Activated gamma-delta T cell treated with Interleukin-2 at 50 U/mL for 16 hours (primary cell): ENCODE data around the gene OAT.
"Not testable (repeated sequence)": the region's sequence is repeated elsewhere in the genome, so short reads cannot be mapped to it uniquely, and the experiment has no call there.

Experiments
- DNase-seq: peaks from one replicate; pipeline ENCODE4 v3.0.0-alpha.2; 2020

OAT gene

GRCh38 chr10:124446830-124447750 lies 28.4 kb upstream of the OAT start:
- no peak for DNase-seq

- not testable (repeated sequence) for DNase-seq
Measured at GRCh38 chr10:124441694-124442093, 23.0 kb upstream of the OAT start.

- DNase-seq = no peak
Measured at GRCh38 chr10:124436191-124436638, 17.5 kb upstream of the OAT start.

- DNase-seq = not testable (repeated sequence)
Measured at GRCh38 chr10:124435683-124436082, 17.0 kb upstream of the OAT start.

GRCh38 chr10:124433461-124433860 lies 14.7 kb upstream of the OAT start:
- DNase-seq = no peak

GRCh38 chr10:124430077-124430476 lies 11.4 kb upstream of the OAT start:
- no peak for DNase-seq

- no peak for DNase-seq
Measured at GRCh38 chr10:124429576-124429975, 10.9 kb upstream of the OAT start.

GRCh38 chr10:124428207-124428777 lies 9.6 kb upstream of the OAT start:
- no peak for DNase-seq

GRCh38 chr10:124425227-124425962 lies 6.7 kb upstream of the OAT start:
- DNase-seq = no peak

GRCh38 chr10:124423813-124424212 lies 5.1 kb upstream of the OAT start:
- DNase-seq = no peak

- DNase-seq = no peak
Measured at GRCh38 chr10:124422742-124423141, 4.0 kb upstream of the OAT start.

GRCh38 chr10:124420254-124420653 lies 1.5 kb upstream of the OAT start:
- DNase-seq = no peak

GRCh38 chr10:124419635-124420034 lies 912 bp upstream of the OAT start:
- no peak for DNase-seq

- peak; percentile 31 for DNase-seq
Measured at GRCh38 chr10:124417895-124418725, 613 bp downstream of the OAT start.

- DNase-seq = no peak
Measured at GRCh38 chr10:124416733-124417132, 2.0 kb downstream of the OAT start.

- no peak for DNase-seq
Measured at GRCh38 chr10:124415210-124415609, 3.5 kb downstream of the OAT start.

- no peak for DNase-seq
Measured at GRCh38 chr10:124414076-124414475, 4.6 kb downstream of the OAT start.

- no peak for DNase-seq
Measured at GRCh38 chr10:124409696-124410095, 9.0 kb downstream of the OAT start.

GRCh38 chr10:124408357-124408756 lies 10.4 kb downstream of the OAT start:
- no peak for DNase-seq

- no peak for DNase-seq
Measured at GRCh38 chr10:124407456-124407855, 11.3 kb downstream of the OAT start.

- no peak for DNase-seq
Measured at GRCh38 chr10:124403548-124403947, 15.2 kb downstream of the OAT start.

GRCh38 chr10:124402273-124402672 lies 16.4 kb downstream of the OAT start:
- DNase-seq = no peak

GRCh38 chr10:124401633-124402032 lies 17.1 kb downstream of the OAT start:
- DNase-seq = no peak
